HCT116 (cell line): Measurements from ENCODE around the gene MICAL3. TPM values are rescaled to one million over a fixed set of nuclear protein-coding genes. Genes with fewer than 3 reads are reported as not detected.

ENCODE experiments used
- ATAC-seq: fragments of 200-7000 bp; cut with Tn5 transposase; 2 replicates; pipeline ENCODE4 v1.9.1; 2020; ENCODE audit warnings: mild to moderate bottlenecking, moderate library complexity
- BruUV-seq: library from RNA; stranded (reverse); fragments of 400-500 nt; replicated peaks from 2 replicates; lab custom pipeline; 2021; lab: Mats Ljungman, UMichigan
- CTCF ChIA-PET: fragments of 300-600 bp; sonication (Branson Sonifier 250); formaldehyde crosslinking; loops from one replicate; lab custom pipeline; 2021; ENCODE audit warnings: antibody characterized with exemption; lab: Charles Lee
- POLR2A ChIA-PET: fragments of 300-600, 350-600 bp; sonication (Branson Sonifier 250); formaldehyde crosslinking; loops from one replicate; lab custom pipeline; 2021; ENCODE audit warnings: antibody characterized with exemption; lab: Charles Lee
- RAD21 ChIA-PET, 2 experiments: fragments of 300-600 bp; sonication (Branson Sonifier 250); formaldehyde crosslinking; loops; one replicate each; lab custom pipeline; 2023; ENCODE audit warnings: low total read pairs in 2 of 2; ENCODE audit not compliant: uncharacterized antibody in 2 of 2, unreplicated experiment in 2 of 2, low non-redundant PET in 1 of 2; lab: Charles Lee
- DNase-seq: peaks from one replicate; pipeline ENCODE4 v3.0.0-alpha.2; 2010; ENCODE audit warnings: low read depth, low spot score
- H2AFZ ChIP-seq: fragments of 200-600 bp; shearing (Covaris generic), sonication (generic); 2 replicates; pipeline ENCODE4 v1.6.1; 2017; ENCODE audit warnings: low read depth, mixed run types, mixed read lengths, antibody characterized with exemption, low read length; ENCODE audit not compliant: poor library complexity, severe bottlenecking
- H3K27ac ChIP-seq: 2 replicates; pipeline ENCODE4 v1.5.1; 2012; ENCODE audit warnings: low read depth, low read length
- H3K27me3 ChIP-seq: fragments of 200-600 bp; sonication (generic); 2 replicates; pipeline ENCODE4 v1.6.1; 2016; ENCODE audit warnings: mixed run types, low read length, mixed read lengths; ENCODE audit not compliant: insufficient read depth
- H3K36me3 ChIP-seq, 2 experiments: fragments of 200-500 bp in 1 of 2; fragments of 200-600 bp in 1 of 2; sonication (Bioruptor generic) in 1 of 2; sonication (generic) in 1 of 2; 2 replicates each; pipeline versions ENCODE4 v1.5.1 to v1.6.1; 2014 to 2016; ENCODE audit warnings: low read length in 2 of 2, inconsistent platforms in 1 of 2, mixed read lengths in 1 of 2, mixed run types in 1 of 2; ENCODE audit not compliant: insufficient read depth in 2 of 2, control insufficient read depth in 1 of 2
- H3K4me1 ChIP-seq, 2 experiments: fragments of 200-600 bp in 1 of 2; sonication (generic) in 1 of 2; 2 replicates each; pipeline versions ENCODE4 v1.5.1 to v1.6.1; 2012 to 2017; ENCODE audit warnings: low read length in 2 of 2, inconsistent platforms in 1 of 2, mild to moderate bottlenecking in 1 of 2, mixed read lengths in 1 of 2, mixed run types in 1 of 2, moderate library complexity in 1 of 2; ENCODE audit not compliant: insufficient read depth in 2 of 2, control insufficient read depth in 1 of 2
- H3K4me2 ChIP-seq: fragments of 200-600 bp; sonication (generic); 2 replicates; pipeline ENCODE4 v1.6.1; 2017; ENCODE audit warnings: mixed run types, low read length, mixed read lengths
- H3K4me3 ChIP-seq, 2 experiments: fragments of 200-600 bp in 1 of 2; sonication (generic) in 1 of 2; replicated peaks in 1 of 2; 2 replicates each; pipeline ENCODE4 v1.5.1; 2011 to 2016; ENCODE audit warnings: low read length in 2 of 2, control low read depth in 1 of 2, low read depth in 1 of 2, mild to moderate bottlenecking in 1 of 2, mixed read lengths in 1 of 2, mixed run types in 1 of 2
- H3K79me2 ChIP-seq: fragments of 200-600 bp; sonication (generic); 2 replicates; pipeline ENCODE4 v1.6.1; 2017; ENCODE audit warnings: mild to moderate bottlenecking, mixed run types, low read length, moderate library complexity, mixed read lengths; ENCODE audit not compliant: insufficient read depth
- H3K9ac ChIP-seq: fragments of 200-600 bp; sonication (generic); 2 replicates; pipeline ENCODE4 v1.6.1; 2016; ENCODE audit warnings: low read length, mixed read lengths
- H3K9me2 ChIP-seq: fragments of 200-600 bp; sonication (generic), shearing (Covaris generic); 2 replicates; pipeline ENCODE4 v1.6.1; 2017; ENCODE audit warnings: mixed run types, mild to moderate bottlenecking, moderate library complexity; ENCODE audit not compliant: insufficient read depth
- H3K9me3 ChIP-seq, 2 experiments: fragments of 200-500 bp in 1 of 2; fragments of 200-600 bp in 1 of 2; sonication (Bioruptor generic) in 1 of 2; sonication (generic) in 1 of 2; 2 replicates each; pipeline ENCODE4 v1.6.1; 2014 to 2017; ENCODE audit warnings: low read length in 2 of 2, mixed read lengths in 2 of 2, inconsistent platforms in 1 of 2, low read depth in 1 of 2, mild to moderate bottlenecking in 1 of 2, mixed run types in 1 of 2, moderate library complexity in 1 of 2; ENCODE audit not compliant: control insufficient read depth in 1 of 2, insufficient read depth in 1 of 2
- H4K20me1 ChIP-seq: fragments of 200-600 bp; sonication (generic), shearing (Covaris generic); 2 replicates; pipeline ENCODE4 v1.6.1; 2017; ENCODE audit warnings: mixed run types, mild to moderate bottlenecking, moderate library complexity; ENCODE audit not compliant: insufficient read depth
- EGR1 ChIP-seq: IDR thresholded peaks from 2 replicates; pipeline ENCODE4 v1.6.1; 2012; ENCODE audit warnings: low read depth
- FOSL1 ChIP-seq: IDR thresholded peaks from 2 replicates; pipeline ENCODE4 v1.6.1; 2012; ENCODE audit warnings: low read depth
- POLR2A ChIP-seq: IDR thresholded peaks from 2 replicates; pipeline ENCODE4 v1.7.0; 2011; ENCODE audit warnings: borderline replicate concordance; ENCODE audit not compliant: insufficient read depth, insufficient read length; ENCODE audit errors: extremely low read depth
- RAD21 ChIP-seq: IDR thresholded peaks from 2 replicates; pipeline ENCODE4 v1.6.1; 2012; ENCODE audit warnings: low read depth, mild to moderate bottlenecking
- REST ChIP-seq: IDR thresholded peaks from 2 replicates; pipeline ENCODE4 v1.6.1; 2012; ENCODE audit warnings: low read depth
- SP1 ChIP-seq: IDR thresholded peaks from 2 replicates; pipeline ENCODE4 v1.6.1; 2012; ENCODE audit warnings: low read depth
- ZBTB33 ChIP-seq: IDR thresholded peaks from 2 replicates; pipeline ENCODE4 v1.6.1; 2011; ENCODE audit warnings: mild to moderate bottlenecking, low read length, moderate library complexity; ENCODE audit not compliant: insufficient replicate concordance; ENCODE audit errors: extremely low read depth
- ZFX ChIP-seq: fragments of 450-650 bp; IDR thresholded peaks from 2 replicates; pipeline ENCODE4 v1.6.1; 2017
- intact Hi-C: fragments of 100-400 bp; cut with micrococcal nuclease; formaldehyde crosslinking; loops from 2 replicates; pipeline ENCODE4 v1.10.0; 2022
- total RNA-seq: library from RNA; stranded (reverse); gene quantifications from one replicate; pipeline ENCODE4 v1.2.1, GENCODE V29; 2021; ENCODE audit not compliant: unreplicated experiment
- TF ChIP-seq, protein P1 (sequence below): IDR thresholded peaks from 2 replicates; pipeline ENCODE4 v1.6.1; 2012
- TF ChIP-seq, protein P2 (sequence below): IDR thresholded peaks from 2 replicates; pipeline ENCODE4 v1.6.1; 2012

MICAL3 gene
- total RNA-seq, 1 experiment from 2014 or later, result 30.8 TPM

DNA sequence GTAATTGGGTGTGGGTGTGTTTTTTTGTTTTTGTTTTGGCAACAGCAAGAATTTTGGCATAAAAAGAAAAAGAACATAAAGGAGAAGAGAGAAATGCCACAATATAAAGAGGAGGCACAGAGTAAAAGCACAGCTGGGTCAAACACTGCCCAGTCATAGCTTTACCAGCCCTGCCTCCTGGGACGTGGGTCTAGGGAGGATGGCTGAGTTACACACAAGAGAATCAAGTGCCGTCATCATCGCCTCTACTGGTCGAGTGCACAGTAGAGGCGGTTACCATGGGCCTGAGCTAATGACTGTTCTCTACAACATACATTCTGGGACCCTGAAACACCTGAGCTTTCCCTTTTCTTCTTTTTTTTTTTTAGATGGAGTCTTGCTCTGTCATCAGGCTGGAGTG lies 162.5 kb downstream of the MICAL3 start:
- ChIA-PET CTCF (no interaction called here), POLR2A (no interaction called here), RAD21 (no interaction called here)
- Histone ChIP-seq H2AFZ (no peak overlapping the region), H3K9me3 (no peaks in the 10 kb centered on the region), H4K20me1 (no peaks in the 10 kb centered on the region), H3K4me3 (no peak overlapping the region), H3K4me1 (no peaks in the 10 kb centered on the region), H3K79me2 (no peaks in the 10 kb centered on the region), H3K9me2 (no peaks in the 10 kb centered on the region), H3K9ac (no peak overlapping the region), H3K27ac (no peak overlapping the region), H3K27me3 (no peaks in the 10 kb centered on the region), H3K36me3 (peaks cover 6 to 24% of the 10 kb centered on the region in 2 experiments), H3K4me2 (no peak overlapping the region)
- intact Hi-C loops, result no loop called here
- no peak for ATAC-seq
- no TSS peak for BruUV-seq
- TF ChIP-seq RAD21, result no peak
- TF ChIP-seq, protein P1, sequence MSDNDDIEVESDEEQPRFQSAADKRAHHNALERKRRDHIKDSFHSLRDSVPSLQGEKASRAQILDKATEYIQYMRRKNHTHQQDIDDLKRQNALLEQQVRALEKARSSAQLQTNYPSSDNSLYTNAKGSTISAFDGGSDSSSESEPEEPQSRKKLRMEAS, result no peak
- no peak for TF ChIP-seq EGR1
- TF ChIP-seq REST, result no peak
- TF ChIP-seq ZBTB33, result no peak
- TF ChIP-seq SP1, result no peak
- TF ChIP-seq, protein P2, sequence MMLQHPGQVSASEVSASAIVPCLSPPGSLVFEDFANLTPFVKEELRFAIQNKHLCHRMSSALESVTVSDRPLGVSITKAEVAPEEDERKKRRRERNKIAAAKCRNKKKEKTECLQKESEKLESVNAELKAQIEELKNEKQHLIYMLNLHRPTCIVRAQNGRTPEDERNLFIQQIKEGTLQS, result no peak
- TF ChIP-seq FOSL1, result no peak
- no peak for TF ChIP-seq ZFX
- TF ChIP-seq POLR2A, result no peak
- DNase-seq, result no peak
